GM10266 (cell line): Measurements from ENCODE around the gene CELF6.
A peak's percentile ranks its signal among the peaks of the same experiment; 100 is the strongest.

Experiments used
- DNase-seq: peaks from one replicate; pipeline ENCODE4 v3.0.0; 2012; ENCODE audit errors: extremely low spot score
- CTCF ChIP-seq: IDR thresholded peaks from 2 replicates; pipeline ENCODE4 v1.5.1; 2012; ENCODE audit warnings: mild to moderate bottlenecking, low read depth; ENCODE audit not compliant: control insufficient read depth, insufficient read depth; ENCODE audit errors: missing control alignments

The CELF6 gene

GRCh38 chr15:72237029-72237852 is 82.7 kb downstream of the CELF6 start:
- DNase-seq = peak; percentile 55
- no peak for TF ChIP-seq CTCF

GRCh38 chr15:72236381-72237003 is 83.5 kb downstream of the CELF6 start:
- no peak for TF ChIP-seq CTCF
- DNase-seq = no peak

GRCh38 chr15:72235298-72235697 is 84.7 kb downstream of the CELF6 start:
- TF ChIP-seq CTCF = no peak
- no peak for DNase-seq
